HepG2 (cell line): ENCODE data around the gene GAPT. TPM values are rescaled to one million over a fixed set of nuclear protein-coding genes. Genes with fewer than 3 reads are reported as not detected.

ENCODE experiments used
- BRCA1 ChIP-seq: sonication (generic); formaldehyde crosslinking; IDR thresholded peaks from 2 replicates; pipeline ENCODE4 v1.4.0; 2020; ENCODE audit warnings: missing genetic modification reagents
- CBX1 ChIP-seq: IDR thresholded peaks from one replicate; pipeline ENCODE4 v1.6.1; 2016; ENCODE audit warnings: antibody characterized with exemption, low read depth
- DZIP1 ChIP-seq: sonication (generic); formaldehyde crosslinking; IDR thresholded peaks from 2 replicates; pipeline ENCODE4 v1.5.0; 2020; ENCODE audit warnings: mild to moderate bottlenecking, missing genetic modification reagents
- ETS1 ChIP-seq: sonication (generic); formaldehyde crosslinking; IDR thresholded peaks from 2 replicates; pipeline ENCODE4 v1.4.0; 2020; ENCODE audit warnings: missing genetic modification reagents
- HHEX ChIP-seq: IDR thresholded peaks from 2 replicates; pipeline ENCODE4 v1.6.1; 2016; ENCODE audit warnings: control low read depth
- HMGXB3 ChIP-seq: sonication (generic); formaldehyde crosslinking; IDR thresholded peaks from 2 replicates; pipeline ENCODE4 v1.4.0; 2020; ENCODE audit warnings: missing genetic modification reagents, borderline replicate concordance
- JUN ChIP-seq: sonication (generic); formaldehyde crosslinking; IDR thresholded peaks from 2 replicates; pipeline ENCODE4 v1.4.0; 2020; ENCODE audit warnings: mild to moderate bottlenecking, missing genetic modification reagents
- NR0B2 ChIP-seq: sonication (generic); formaldehyde crosslinking; IDR thresholded peaks from 2 replicates; pipeline ENCODE4 v1.4.0; 2020; ENCODE audit warnings: mild to moderate bottlenecking, missing genetic modification reagents
- SALL2 ChIP-seq: sonication (generic); formaldehyde crosslinking; IDR thresholded peaks from 2 replicates; pipeline ENCODE4 v1.8.1; 2023; ENCODE audit warnings: mild to moderate bottlenecking, missing genetic modification reagents, inconsistent platforms
- SNAPC2 ChIP-seq: sonication (generic); formaldehyde crosslinking; IDR thresholded peaks from 2 replicates; pipeline ENCODE4 v1.8.1; 2022; ENCODE audit warnings: mild to moderate bottlenecking, missing genetic modification reagents
- TCF7 ChIP-seq: sonication (generic); IDR thresholded peaks from 2 replicates; pipeline ENCODE4 v1.6.1; 2016; ENCODE audit warnings: antibody characterized with exemption, low read depth
- ZKSCAN5 ChIP-seq: sonication (generic); formaldehyde crosslinking; IDR thresholded peaks from 2 replicates; pipeline ENCODE4 v1.5.1; 2020; ENCODE audit warnings: mild to moderate bottlenecking, missing genetic modification reagents
- ZNF234 ChIP-seq: sonication (generic); formaldehyde crosslinking; conservative IDR thresholded peaks from 2 replicates; pipeline ENCODE4 v1.5.1; 2020; ENCODE audit warnings: mild to moderate bottlenecking, missing genetic modification reagents
- ZNF782 ChIP-seq: sonication (generic); formaldehyde crosslinking; IDR thresholded peaks from 2 replicates; pipeline ENCODE4 v1.4.0; 2020; ENCODE audit warnings: missing genetic modification reagents, mild to moderate bottlenecking, borderline replicate concordance
- polyA plus RNA-seq, 8 experiments: library from polyadenylated mRNA; depleted of rRNA in 3 of 8; stranded (reverse) in 7 of 8; unstranded in 1 of 8; fragments of >200 nt; fragmentation: Illumina TruSeq in 4 of 8; extraction: Trizol in 4 of 8; gene quantifications; 2 replicates each; pipeline versions ENCODE4 v1.2.1 to v1.2.3, GENCODE V29; 2011 to 2016; ENCODE audit warnings: low read depth in 4 of 8, missing spikeins in 1 of 8, mixed read lengths in 1 of 8; ENCODE audit not compliant: insufficient read depth in 1 of 8
- total RNA-seq, 5 experiments: library from RNA; depleted of rRNA; stranded (reverse); fragments of >200 nt; fragmentation: Illumina TruSeq; extraction: Trizol; gene quantifications; 2 replicates each; pipeline ENCODE4 v1.2.3, GENCODE V29; 2016; ENCODE audit warnings: low read depth in 1 of 5
- TF ChIP-seq, protein P1 (sequence below): sonication (generic); formaldehyde crosslinking; IDR thresholded peaks from 2 replicates; pipeline ENCODE4; 2020; ENCODE audit warnings: missing genetic modification reagents, mild to moderate bottlenecking, borderline replicate concordance
- TF ChIP-seq, protein P2 (sequence below): sonication (generic); formaldehyde crosslinking; IDR thresholded peaks from 2 replicates; pipeline ENCODE4 v1.4.0; 2020; ENCODE audit warnings: mild to moderate bottlenecking, missing genetic modification reagents

The GAPT gene
- total and polyA plus RNA-seq, 2 of the 13 experiments (the other 11 are each of a cell fraction or from before 2014, with no cell fraction given): not detected

DNA sequence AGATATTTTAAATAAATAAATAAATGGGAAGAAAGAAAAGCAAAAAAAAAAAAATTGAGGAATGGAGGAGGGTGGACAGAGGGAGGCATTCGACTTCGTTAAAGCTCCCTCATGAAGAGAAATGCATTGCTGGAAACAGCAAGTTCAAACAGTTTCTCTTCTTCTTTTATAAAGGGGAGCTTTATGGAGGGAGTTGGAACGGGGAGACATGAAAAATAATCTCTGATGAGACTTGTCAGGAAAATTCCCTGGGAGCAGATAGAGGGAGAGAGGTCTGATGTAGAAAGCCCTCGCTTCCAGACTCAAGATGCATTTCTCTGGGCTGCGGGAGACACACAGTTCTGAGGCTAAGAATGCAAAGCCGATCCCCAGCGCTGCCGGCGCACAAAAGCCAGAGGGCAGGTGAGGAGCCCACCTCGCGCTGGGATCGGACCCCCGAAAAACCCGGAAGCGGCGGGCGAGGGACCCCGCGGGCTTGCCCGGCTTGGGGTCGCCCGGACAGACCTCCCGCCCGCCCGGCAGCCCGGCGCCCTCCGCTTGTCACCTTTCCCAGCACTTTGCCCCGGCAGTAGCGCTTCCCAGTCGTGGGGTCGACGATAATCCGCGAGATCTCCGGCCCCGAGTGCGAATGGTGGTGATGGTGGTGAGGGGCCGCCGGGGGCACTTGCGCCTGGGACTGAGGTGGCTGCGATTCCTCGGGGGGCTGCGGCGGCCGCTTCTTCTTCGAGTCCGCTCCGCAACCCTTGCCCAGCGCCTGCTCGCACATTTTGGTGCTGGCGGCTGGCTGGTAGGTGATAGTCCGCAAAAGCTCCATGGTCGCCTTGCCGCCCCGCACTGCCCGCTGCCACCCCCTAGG lies 31.9 kb upstream of the GAPT start (continued):
- no peak for TF ChIP-seq DZIP1
- TF ChIP-seq HMGXB3 (CRISPR knock-in tag): no peak
- TF ChIP-seq, protein P1, sequence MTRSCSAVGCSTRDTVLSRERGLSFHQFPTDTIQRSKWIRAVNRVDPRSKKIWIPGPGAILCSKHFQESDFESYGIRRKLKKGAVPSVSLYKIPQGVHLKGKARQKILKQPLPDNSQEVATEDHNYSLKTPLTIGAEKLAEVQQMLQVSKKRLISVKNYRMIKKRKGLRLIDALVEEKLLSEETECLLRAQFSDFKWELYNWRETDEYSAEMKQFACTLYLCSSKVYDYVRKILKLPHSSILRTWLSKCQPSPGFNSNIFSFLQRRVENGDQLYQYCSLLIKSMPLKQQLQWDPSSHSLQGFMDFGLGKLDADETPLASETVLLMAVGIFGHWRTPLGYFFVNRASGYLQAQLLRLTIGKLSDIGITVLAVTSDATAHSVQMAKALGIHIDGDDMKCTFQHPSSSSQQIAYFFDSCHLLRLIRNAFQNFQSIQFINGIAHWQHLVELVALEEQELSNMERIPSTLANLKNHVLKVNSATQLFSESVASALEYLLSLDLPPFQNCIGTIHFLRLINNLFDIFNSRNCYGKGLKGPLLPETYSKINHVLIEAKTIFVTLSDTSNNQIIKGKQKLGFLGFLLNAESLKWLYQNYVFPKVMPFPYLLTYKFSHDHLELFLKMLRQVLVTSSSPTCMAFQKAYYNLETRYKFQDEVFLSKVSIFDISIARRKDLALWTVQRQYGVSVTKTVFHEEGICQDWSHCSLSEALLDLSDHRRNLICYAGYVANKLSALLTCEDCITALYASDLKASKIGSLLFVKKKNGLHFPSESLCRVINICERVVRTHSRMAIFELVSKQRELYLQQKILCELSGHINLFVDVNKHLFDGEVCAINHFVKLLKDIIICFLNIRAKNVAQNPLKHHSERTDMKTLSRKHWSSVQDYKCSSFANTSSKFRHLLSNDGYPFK (CRISPR knock-in tag): no peak
- TF ChIP-seq SNAPC2 (CRISPR knock-in tag): no peak
- TF ChIP-seq SALL2 (CRISPR knock-in tag): 0 out of 2 replicates have a peak, but pooled peaks have one; percentile 25
- no peak for TF ChIP-seq ZKSCAN5 (CRISPR knock-in tag)
- 0 out of 2 replicates have a peak, but pooled peaks have one; percentile 22 for TF ChIP-seq BRCA1
- no peak for TF ChIP-seq CBX1
- TF ChIP-seq NR0B2 (CRISPR knock-in tag): no peak
- no peak for TF ChIP-seq TCF7
- TF ChIP-seq ZNF782 (CRISPR knock-in tag): no peak
- no peak for TF ChIP-seq HHEX (CRISPR knock-in tag)
- TF ChIP-seq JUN (CRISPR knock-in tag): no peak
- TF ChIP-seq ZNF234: no peak
- TF ChIP-seq ETS1: no peak
- TF ChIP-seq, protein P2, sequence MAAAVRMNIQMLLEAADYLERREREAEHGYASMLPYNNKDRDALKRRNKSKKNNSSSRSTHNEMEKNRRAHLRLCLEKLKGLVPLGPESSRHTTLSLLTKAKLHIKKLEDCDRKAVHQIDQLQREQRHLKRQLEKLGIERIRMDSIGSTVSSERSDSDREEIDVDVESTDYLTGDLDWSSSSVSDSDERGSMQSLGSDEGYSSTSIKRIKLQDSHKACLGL (CRISPR knock-in tag): 0 out of 2 replicates have a peak, but pooled peaks have one; percentile 59
